Measurements from ENCODE around the gene MIF.

The MIF gene

GRCh38 chr22:23847991-23848864 lies 46.0 kb upstream of the MIF start:
- in situ Hi-C loops (cut with HindIII; ENCODE audit: low sequenced_read_pairs) = no loop called here
- no peak for TF ChIP-seq CTCF (IDR thresholded peaks at IDR 0.05; ENCODE audit: low read depth, low read length)
- DNase-seq (ENCODE audit: low read depth, low spot score) = no peak
- H3K4me3 ChIP-seq (ENCODE audit: low read depth, low read length) = no peak overlapping the region

GRCh38 chr22:23849009-23850006 lies 44.9 kb upstream of the MIF start:
- no peak overlapping the region for H3K4me3 ChIP-seq (ENCODE audit: low read depth, low read length)
- in situ Hi-C loops (cut with HindIII; ENCODE audit: low sequenced_read_pairs) = no loop called here
- peak; percentile 67 for DNase-seq (ENCODE audit: low read depth, low spot score)
- peak; percentile 97 for TF ChIP-seq CTCF (IDR thresholded peaks at IDR 0.05; ENCODE audit: low read depth, low read length)

DNA sequence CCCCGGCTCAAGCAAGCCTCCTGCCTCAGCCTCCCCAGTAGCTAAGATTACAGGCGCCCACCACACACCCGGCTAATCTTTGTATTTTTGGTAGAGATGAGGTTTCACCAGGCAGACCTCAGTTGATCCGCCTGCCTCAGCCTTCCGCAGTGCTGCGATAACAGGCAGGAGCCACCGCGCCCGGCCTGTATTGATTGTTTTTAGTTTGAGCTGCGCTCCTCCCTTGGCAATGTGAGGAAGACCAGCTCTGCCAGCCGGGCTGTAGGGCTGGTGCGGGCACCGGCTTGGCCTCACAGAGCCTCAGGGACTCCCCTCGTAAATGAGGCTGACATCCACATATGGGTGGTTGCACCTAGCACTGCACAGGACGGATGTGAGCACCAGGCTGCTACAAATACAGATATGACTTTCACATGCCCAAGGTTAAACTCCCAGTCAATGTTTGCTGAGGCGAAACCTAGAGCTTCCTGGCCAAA lies 44.0 kb upstream of the MIF start:
- in situ Hi-C loops (cut with HindIII; ENCODE audit: low sequenced_read_pairs) = no loop called here
- no peak overlapping the region for H3K4me3 ChIP-seq (ENCODE audit: low read depth, low read length)
- no peak for DNase-seq (ENCODE audit: low read depth, low spot score)
- TF ChIP-seq CTCF (IDR thresholded peaks at IDR 0.05; ENCODE audit: low read depth, low read length) = no peak

GRCh38 chr22:23856721-23857605 lies 37.2 kb upstream of the MIF start:
- in situ Hi-C loops (cut with HindIII; ENCODE audit: low sequenced_read_pairs) = no loop called here
- peak; percentile 24 for DNase-seq (ENCODE audit: low read depth, low spot score)
- TF ChIP-seq CTCF (IDR thresholded peaks at IDR 0.05; ENCODE audit: low read depth, low read length) = no peak

GRCh38 chr22:23857606-23858483 lies 36.3 kb upstream of the MIF start, which contains the start of gene SLC2A11:
SLC2A11 (plus strand) TSS chr22:23857875; CDS start chr22:23858000, 125 bp downstream.
- H3K4me3 ChIP-seq (ENCODE audit: low read depth, low read length) = peak within 1 kb of the TSS; percentile 77
- TF ChIP-seq CTCF (IDR thresholded peaks at IDR 0.05; ENCODE audit: low read depth, low read length) = peak; percentile 37
- DNase-seq (ENCODE audit: low read depth, low spot score) = peak; percentile 96

More at GRCh38 chr22:23856721-23857605, 37.2 kb upstream of the MIF start:
- peak overlapping the region; percentile 77 for H3K4me3 ChIP-seq (ENCODE audit: low read depth, low read length)

More at GRCh38 chr22:23857606-23858483, 36.3 kb upstream of the MIF start, which contains the start of gene SLC2A11:
- in situ Hi-C loops (cut with HindIII; ENCODE audit: low sequenced_read_pairs) = no loop called here

All from astrocyte of the spinal cord (primary cell).